ENCODE results near the gene KCNN3. TPM values are rescaled to one million over a fixed set of nuclear protein-coding genes. Genes with fewer than 3 reads are reported as not detected.

The KCNN3 gene
- total and polyA plus RNA-seq, 2 of the 8 experiments (the other 6 are each of a cell fraction or from before 2014, with no cell fraction given): 2.8 to 3.7 TPM

- Histone ChIP-seq H3K4me1 (replicated peaks in 1 of 4; ENCODE audit: control insufficient read depth in 3 of 4, insufficient read depth in 4 of 4, low read length in 3 of 4) (peaks cover 0 to 9% (median 4%) of the 10 kb centered on the region in 4 experiments; a peak in 5 of 7 replicates), H2BK15ac (ENCODE audit: low read length) (peak overlapping the region; percentile 40; the same call in 1 of the 2 replicates), H3K23me2 (ENCODE audit: low read depth, low read length) (no peaks in the 10 kb centered on the region), H3K18ac (ENCODE audit: extremely low read depth, low read length) (no peak overlapping the region), H2AFZ (ENCODE audit: low read length) (no peak overlapping the region), H3K4me3 (ENCODE audit: extremely low read depth in 1 of 4, insufficient read depth in 2 of 4, low read depth in 3 of 4, low read length in 4 of 4) (no peak overlapping the region), H2AK5ac (ENCODE audit: low read depth, low read length) (no peak overlapping the region), H3K79me1 (ENCODE audit: low read depth, low read length) (no peaks in the 10 kb centered on the region), H3K27ac (ENCODE audit: low read depth, low read length) (no peak overlapping the region), H2BK20ac (ENCODE audit: low read length) (peak overlapping the region; percentile 72; the same call in 1 of the 2 replicates), H3K27me3 (replicated peaks in 1 of 4; ENCODE audit: control insufficient read depth in 3 of 4, extremely low read depth in 1 of 4, insufficient read depth in 3 of 4, low read length in 3 of 4) (no peaks in the 10 kb centered on the region; a peak in 1 of 7 replicates), H2BK12ac (ENCODE audit: low read depth, low read length) (no peak overlapping the region), H3K4me2 (ENCODE audit: insufficient read depth in 1 of 2, low read depth in 2 of 2, low read length in 2 of 2) (no peak overlapping the region), H3K36me3 (ENCODE audit: control insufficient read depth in 2 of 4, insufficient read depth in 4 of 4, low read length in 3 of 4) (no peaks in the 10 kb centered on the region), H3K23ac (ENCODE audit: insufficient read length) (no peak overlapping the region), H3K4ac (replicated peaks; ENCODE audit: insufficient read length, low read depth, low read length) (no peak overlapping the region), H4K5ac (ENCODE audit: insufficient read length, low read depth, low read length) (no peak overlapping the region), H3K14ac (ENCODE audit: insufficient read length) (no peak overlapping the region), H3K56ac (replicated peaks; ENCODE audit: insufficient read length, low read depth, low read length) (no peak overlapping the region), H2BK5ac (ENCODE audit: low read depth, low read length) (no peak overlapping the region), H4K20me1 (replicated peaks in 1 of 2; ENCODE audit: control insufficient read depth in 1 of 2, insufficient read depth in 2 of 2, low read length in 2 of 2) (no peaks in the 10 kb centered on the region), H2BK120ac (replicated peaks; ENCODE audit: low read depth, low read length) (no peak overlapping the region), H3K79me2 (ENCODE audit: control insufficient read depth in 1 of 2, insufficient read depth in 2 of 2, low read length in 2 of 2) (no peaks in the 10 kb centered on the region), H4K8ac (ENCODE audit: extremely low read depth, insufficient read depth, low read length) (no peak overlapping the region; the same call in 1 of the 2 replicates), H3K9ac (replicated peaks in 1 of 4; ENCODE audit: extremely low read depth in 1 of 4, low read depth in 3 of 4, low read length in 3 of 4) (no peak overlapping the region), H3K9me3 (ENCODE audit: insufficient read depth in 2 of 2, low read depth in 1 of 2, low read length in 1 of 2) (no peaks in the 10 kb centered on the region), H4K91ac (replicated peaks; ENCODE audit: insufficient read length, low read length) (no peak overlapping the region)
- FAIRE-seq (no peak), DNase-seq (ENCODE audit: low read depth in 1 of 2, low spot score in 2 of 2) (no peak)
- ChIA-PET CTCF (ENCODE audit: partially characterized antibody) (interaction anchor here (0.5 to 3.7 kb wide), 15 partner anchors 9 to 193 kb away, joined by 3 to 17 read pairs (median 3); partner anchors contain the start of gene KCNN3), POLR2A (ENCODE audit: partially characterized antibody) (interaction anchor here (1.4 to 2.9 kb wide), 2 partner anchors 8 to 11 kb away, joined by 4 to 15 read pairs; no protein-coding TSS in a partner anchor)
- 89% methylated on average over 12 of the region's 12 CpGs; no CpG with 5 or more reads in 1 of the 2 experiments for WGBS, 2 experiments (ENCODE audit: extremely low coverage in 1 of 2, insufficient coverage in 1 of 2, insufficient read length in 1 of 2, insufficient replicate concordance in 2 of 2, low coverage in 1 of 2, low lambda C conversion rate in 2 of 2, missing lambda C conversion rate in 1 of 2)
- TF ChIP-seq KDM5A (IDR thresholded peaks at IDR 0.05; ENCODE audit: low read length) (no peak), GTF2F1 (IDR thresholded peaks at IDR 0.05; ENCODE audit: borderline replicate concordance, low read depth, low read length) (no peak), MAX (IDR thresholded peaks at IDR 0.05) (no peak)
These were observed 9.8 kb downstream of the KCNN3 start for GRCh38 chr1:154860156-154860870.
